ENCODE measurements around the gene EXOC4. TPM values are rescaled to one million over a fixed set of nuclear protein-coding genes. Genes with fewer than 3 reads are reported as not detected.

The EXOC4 gene
- total and polyA plus RNA-seq, 9 donors = 26.8 to 80.5 (median 70.7) TPM

GRCh38 chr7:133948588-133948987 is 695.7 kb downstream of the EXOC4 start:
- no peaks in the 10 kb centered on the region for H3K36me3 ChIP-seq
- intact Hi-C loops (cut with DNase I) = no loop called here
- TF ChIP-seq POLR2A (IDR thresholded peaks at IDR 0.05) (no peak), CTCF (IDR thresholded peaks at IDR 0.05) (no peak), EP300 (IDR thresholded peaks at IDR 0.05) (no peak)
- no peak overlapping the region for H3K27ac ChIP-seq
- H3K4me1 ChIP-seq (ENCODE audit: insufficient read depth) = no peaks in the 10 kb centered on the region
- no peak overlapping the region for H3K4me3 ChIP-seq
- no peak for DNase-seq
- WGBS, 3 donors = 86 to 91% (median 89%) methylated on average over 6 of the region's 6 CpGs
- H3K9me3 ChIP-seq = no peaks in the 10 kb centered on the region
- H3K27me3 ChIP-seq = no peaks in the 10 kb centered on the region

GRCh38 chr7:133950855-133951254 is 698.0 kb downstream of the EXOC4 start:
- no peaks in the 10 kb centered on the region for H3K4me1 ChIP-seq (ENCODE audit: insufficient read depth)
- no peaks in the 10 kb centered on the region for H3K9me3 ChIP-seq
- no peak for TF ChIP-seq POLR2A (IDR thresholded peaks at IDR 0.05)
- no peak for TF ChIP-seq CTCF (IDR thresholded peaks at IDR 0.05)
- no peak for TF ChIP-seq EP300 (IDR thresholded peaks at IDR 0.05)
- no peak for DNase-seq
- WGBS, 3 donors = 82 to 91% (median 83%) methylated on average over 4 of the region's 4 CpGs
- H3K36me3 ChIP-seq = no peaks in the 10 kb centered on the region
- H3K4me3 ChIP-seq = no peak overlapping the region
- H3K27me3 ChIP-seq = no peaks in the 10 kb centered on the region
- H3K27ac ChIP-seq = no peak overlapping the region
- intact Hi-C loops (cut with DNase I) = no loop called here

- no peaks in the 10 kb centered on the region for H3K4me1 ChIP-seq (ENCODE audit: insufficient read depth)
- no peak for DNase-seq
- WGBS, 3 donors = 97 to 100% (median 97%) methylated on average over 2 of the region's 2 CpGs
- TF ChIP-seq POLR2A (IDR thresholded peaks at IDR 0.05) (no peak), EP300 (IDR thresholded peaks at IDR 0.05) (no peak), CTCF (IDR thresholded peaks at IDR 0.05) (no peak)
- H3K9me3 ChIP-seq = no peaks in the 10 kb centered on the region
- H3K27me3 ChIP-seq = no peaks in the 10 kb centered on the region
- H3K27ac ChIP-seq = no peak overlapping the region
- H3K36me3 ChIP-seq = no peaks in the 10 kb centered on the region
- intact Hi-C loops (cut with DNase I) = no loop called here
- H3K4me3 ChIP-seq = no peak overlapping the region
These were observed 702.3 kb downstream of the EXOC4 start for GRCh38 chr7:133955208-133955607.

GRCh38 chr7:133957845-133958244 is 705.0 kb downstream of the EXOC4 start:
- DNase-seq = no peak
- Histone ChIP-seq H3K27me3 (no peaks in the 10 kb centered on the region), H3K27ac (no peak overlapping the region), H3K9me3 (no peaks in the 10 kb centered on the region), H3K4me1 (ENCODE audit: insufficient read depth) (no peaks in the 10 kb centered on the region), H3K4me3 (no peak overlapping the region), H3K36me3 (no peaks in the 10 kb centered on the region)
- 53 to 58% (median 58%) methylated on average over 2 of the region's 2 CpGs for WGBS, 3 donors
- TF ChIP-seq EP300 (IDR thresholded peaks at IDR 0.05) = no peak
- no peak for TF ChIP-seq CTCF (IDR thresholded peaks at IDR 0.05)
- TF ChIP-seq POLR2A (IDR thresholded peaks at IDR 0.05) = no peak
- intact Hi-C loops (cut with DNase I) = no loop called here

GRCh38 chr7:133958822-133959221 is 705.9 kb downstream of the EXOC4 start:
- intact Hi-C loops (cut with DNase I) = no loop called here
- no peaks in the 10 kb centered on the region for H3K36me3 ChIP-seq

More at GRCh38 chr7:133958822-133959221, 705.9 kb downstream of the EXOC4 start:
- TF ChIP-seq CTCF (IDR thresholded peaks at IDR 0.05) (no peak), EP300 (IDR thresholded peaks at IDR 0.05) (no peak), POLR2A (IDR thresholded peaks at IDR 0.05) (no peak)
- no peaks in the 10 kb centered on the region for H3K27me3 ChIP-seq
- H3K4me1 ChIP-seq (ENCODE audit: insufficient read depth) = no peaks in the 10 kb centered on the region
- no peaks in the 10 kb centered on the region for H3K9me3 ChIP-seq
- no peak overlapping the region for H3K27ac ChIP-seq
- WGBS, 3 donors = 90 to 97% (median 96%) methylated on average over 1 of the region's 1 CpG
- no peak overlapping the region for H3K4me3 ChIP-seq
- DNase-seq = no peak

All from ovary (tissue), 9 donors.